Ovary (tissue), 3 donors: Measurements from ENCODE around the gene CA10.

Source experiments
- EP300 ChIP-seq: sonication (generic); formaldehyde crosslinking; IDR thresholded peaks from one replicate; pipeline ENCODE4 v1.6.1; 2017; ENCODE audit warnings: antibody characterized with exemption
- POLR2A ChIP-seq: fragments of 450-650 bp; IDR thresholded peaks from one replicate; pipeline ENCODE4 v1.6.1; 2017; ENCODE audit warnings: antibody characterized with exemption, mild to moderate bottlenecking, moderate library complexity
- TF ChIP-seq, protein P1 (sequence below), 3 donors: fragments of 450-650 bp in 2 of 3; fragments of 200-600 bp in 1 of 3; IDR thresholded peaks; one replicate each; pipeline versions ENCODE4 v1.5.1 to v1.8.0; 2016 to 2022; ENCODE audit warnings: antibody characterized with exemption in 3 of 3, mild to moderate bottlenecking in 1 of 3
- donor health status: DM: no; HTN: no; CAD: no.

DNA sequence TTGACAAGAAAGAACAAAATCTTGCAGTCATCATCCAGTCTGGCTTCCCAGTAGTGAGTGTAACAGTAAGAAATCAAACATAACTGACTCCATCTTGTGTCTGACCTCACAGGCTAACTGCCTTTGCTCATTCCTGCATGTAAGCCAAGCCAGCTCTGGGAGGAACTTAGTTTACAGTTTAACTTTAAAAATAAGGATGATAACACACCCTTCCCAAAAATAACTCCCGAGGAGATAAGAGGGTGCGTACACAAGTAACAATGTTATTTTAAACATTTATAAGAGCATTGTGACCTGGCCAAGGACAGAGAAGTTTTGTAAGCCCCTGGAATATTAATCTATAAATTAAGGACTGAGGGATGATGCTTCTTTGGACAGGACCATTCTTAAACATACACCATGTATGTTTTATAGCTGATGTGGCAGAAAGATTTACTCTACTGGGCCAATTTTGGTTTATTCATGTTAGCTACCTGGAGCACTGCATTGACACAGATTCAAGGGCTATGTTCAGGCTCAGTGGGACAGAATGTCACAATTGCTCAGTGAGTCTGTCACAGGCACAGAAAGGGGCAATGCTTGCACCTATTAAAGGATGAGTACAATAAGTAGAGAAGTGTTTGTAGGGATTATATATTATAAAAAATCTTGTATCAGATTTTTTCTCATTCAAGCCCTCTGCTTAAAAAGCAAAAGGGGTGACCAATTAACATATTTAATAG, 554.1 kb downstream of the CA10 start:
- TF ChIP-seq, protein P1, sequence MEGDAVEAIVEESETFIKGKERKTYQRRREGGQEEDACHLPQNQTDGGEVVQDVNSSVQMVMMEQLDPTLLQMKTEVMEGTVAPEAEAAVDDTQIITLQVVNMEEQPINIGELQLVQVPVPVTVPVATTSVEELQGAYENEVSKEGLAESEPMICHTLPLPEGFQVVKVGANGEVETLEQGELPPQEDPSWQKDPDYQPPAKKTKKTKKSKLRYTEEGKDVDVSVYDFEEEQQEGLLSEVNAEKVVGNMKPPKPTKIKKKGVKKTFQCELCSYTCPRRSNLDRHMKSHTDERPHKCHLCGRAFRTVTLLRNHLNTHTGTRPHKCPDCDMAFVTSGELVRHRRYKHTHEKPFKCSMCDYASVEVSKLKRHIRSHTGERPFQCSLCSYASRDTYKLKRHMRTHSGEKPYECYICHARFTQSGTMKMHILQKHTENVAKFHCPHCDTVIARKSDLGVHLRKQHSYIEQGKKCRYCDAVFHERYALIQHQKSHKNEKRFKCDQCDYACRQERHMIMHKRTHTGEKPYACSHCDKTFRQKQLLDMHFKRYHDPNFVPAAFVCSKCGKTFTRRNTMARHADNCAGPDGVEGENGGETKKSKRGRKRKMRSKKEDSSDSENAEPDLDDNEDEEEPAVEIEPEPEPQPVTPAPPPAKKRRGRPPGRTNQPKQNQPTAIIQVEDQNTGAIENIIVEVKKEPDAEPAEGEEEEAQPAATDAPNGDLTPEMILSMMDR (IDR thresholded peaks at IDR 0.05) = no peak
- no peak for TF ChIP-seq POLR2A
- TF ChIP-seq EP300 = no peak
